SK-N-SH treated with all-trans-retinoic acid at 6 μM for 48 hours (cell line): ENCODE data around the gene LEMD3.

Experiments used
- CSDC2 ChIP-seq: fragments of 250-450 bp; sonication (Bioruptor Pico); IDR thresholded peaks from 2 replicates; pipeline ENCODE4 v1.5.0; 2020; ENCODE audit warnings: mild to moderate bottlenecking, moderate library complexity
- ZC3H10 ChIP-seq: fragments of 250-450 bp; sonication (Bioruptor Pico); IDR thresholded peaks from 2 replicates; pipeline ENCODE4 v1.5.1; 2021; ENCODE audit warnings: mild to moderate bottlenecking, moderate library complexity
- ZNF565 ChIP-seq: fragments of 450-650 bp; formaldehyde crosslinking; conservative IDR thresholded peaks from 2 replicates; pipeline ENCODE4 v1.5.0; 2020; ENCODE audit warnings: low read depth, mild to moderate bottlenecking, moderate library complexity
- ZNF70 ChIP-seq: fragments of 450-650 bp; formaldehyde crosslinking; IDR thresholded peaks from 2 replicates; pipeline ENCODE4 v1.5.0; 2020; ENCODE audit warnings: mild to moderate bottlenecking, moderate library complexity
- TF ChIP-seq, protein P1 (sequence below): fragments of 250-450 bp; sonication (Bioruptor Pico); IDR thresholded peaks from 2 replicates; pipeline ENCODE4 v1.8.0; 2020; ENCODE audit warnings: mild to moderate bottlenecking, moderate library complexity, borderline replicate concordance

GRCh38 chr12:65152012-65152411 is 17.4 kb upstream of the LEMD3 start:
- TF ChIP-seq CSDC2 (CRISPR knock-in tag) = no peak
- no peak for TF ChIP-seq ZNF70 (CRISPR knock-in tag)
- TF ChIP-seq ZC3H10 = no peak
- TF ChIP-seq, protein P1, sequence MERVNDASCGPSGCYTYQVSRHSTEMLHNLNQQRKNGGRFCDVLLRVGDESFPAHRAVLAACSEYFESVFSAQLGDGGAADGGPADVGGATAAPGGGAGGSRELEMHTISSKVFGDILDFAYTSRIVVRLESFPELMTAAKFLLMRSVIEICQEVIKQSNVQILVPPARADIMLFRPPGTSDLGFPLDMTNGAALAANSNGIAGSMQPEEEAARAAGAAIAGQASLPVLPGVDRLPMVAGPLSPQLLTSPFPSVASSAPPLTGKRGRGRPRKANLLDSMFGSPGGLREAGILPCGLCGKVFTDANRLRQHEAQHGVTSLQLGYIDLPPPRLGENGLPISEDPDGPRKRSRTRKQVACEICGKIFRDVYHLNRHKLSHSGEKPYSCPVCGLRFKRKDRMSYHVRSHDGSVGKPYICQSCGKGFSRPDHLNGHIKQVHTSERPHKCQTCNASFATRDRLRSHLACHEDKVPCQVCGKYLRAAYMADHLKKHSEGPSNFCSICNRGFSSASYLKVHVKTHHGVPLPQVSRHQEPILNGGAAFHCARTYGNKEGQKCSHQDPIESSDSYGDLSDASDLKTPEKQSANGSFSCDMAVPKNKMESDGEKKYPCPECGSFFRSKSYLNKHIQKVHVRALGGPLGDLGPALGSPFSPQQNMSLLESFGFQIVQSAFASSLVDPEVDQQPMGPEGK (CRISPR knock-in tag) = no peak
- TF ChIP-seq ZNF565 (CRISPR knock-in tag) = no peak
